Kidney (tissue), 14 donors: ENCODE results near the gene COMMD10. TPM values are rescaled to one million over a fixed set of nuclear protein-coding genes. Genes with fewer than 3 reads are reported as not detected.
A peak's percentile ranks its signal among the peaks of the same experiment; 100 is the strongest.

Experiments
- DNase-seq, 5 donors: peaks; one replicate each; pipeline ENCODE4 v3.0.0-alpha.2; 2013 to 2020
- FAIRE-seq: peaks from 2 replicates; lab custom pipeline; 2012; peaks lifted over from hg19 to GRCh38; lab: Jason Lieb, UNC
- H3K27ac ChIP-seq, 2 donors: one replicate each; pipeline ENCODE4 v1.7.0; 2013; ENCODE audit warnings: low read depth in 2 of 2, low read length in 2 of 2, inconsistent platforms in 1 of 2
- H3K27me3 ChIP-seq: one replicate; pipeline ENCODE4 v1.7.1; 2013; ENCODE audit warnings: low read length, inconsistent platforms; ENCODE audit not compliant: control insufficient read depth, insufficient read depth
- H3K36me3 ChIP-seq, 3 donors: one replicate each; pipeline versions ENCODE4 v1.7.0 to v1.7.1; 2013; ENCODE audit warnings: low read length in 3 of 3, control low read depth in 1 of 3, inconsistent platforms in 1 of 3; ENCODE audit not compliant: insufficient read depth in 3 of 3, control insufficient read depth in 2 of 3
- H3K4me1 ChIP-seq, 3 donors: one replicate each; pipeline versions ENCODE4 v1.7.0 to v1.7.1; 2013; ENCODE audit warnings: low read length in 3 of 3, inconsistent platforms in 1 of 3, low read depth in 1 of 3; ENCODE audit not compliant: control insufficient read depth in 2 of 3, insufficient read depth in 2 of 3
- H3K4me3 ChIP-seq, 3 donors: one replicate each; pipeline versions ENCODE4 v1.7.0 to v1.8.1; 2013; ENCODE audit warnings: low read length in 3 of 3, control low read depth in 1 of 3, inconsistent platforms in 1 of 3
- H3K9ac ChIP-seq, 3 donors: one replicate each; pipeline versions ENCODE4 v1.7.0 to v1.7.1; 2013; ENCODE audit warnings: low read length in 3 of 3, control low read depth in 1 of 3, inconsistent platforms in 1 of 3
- H3K9me3 ChIP-seq, 3 donors: one replicate each; pipeline versions ENCODE4 v1.7.0 to v1.7.1; 2013; ENCODE audit warnings: low read length in 3 of 3, control low read depth in 1 of 3, inconsistent platforms in 1 of 3; ENCODE audit not compliant: control insufficient read depth in 2 of 3, insufficient read depth in 1 of 3
- intact Hi-C: fragments of 100-400 bp; cut with DNase I; formaldehyde crosslinking; loops from one replicate; pipeline ENCODE4 v1.11.1; 2022
- polyA plus RNA-seq: library from polyadenylated mRNA; stranded (reverse); fragments of 350-450 nt; fragmentation: Illumina TruSeq; extraction: RNeasy Lipid Tissue Mini Kit (QIAGEN cat#74804); gene quantifications from one replicate; pipeline ENCODE4 v1.2.3, GENCODE V29; 2014; ENCODE audit warnings: low read depth, low replicate concordance; ENCODE audit not compliant: insufficient read depth
- total RNA-seq: library from RNA; stranded (reverse); fragmentation: NEBNext Ultra II Directional; extraction: Animal tissue kit (Norgen Biotek cat#: 25700); gene quantifications from one replicate; pipeline ENCODE4 v1.2.1, GENCODE V29; 2021
- TF ChIP-seq, protein P1 (sequence below): IDR thresholded peaks from 3 replicates; pipeline ENCODE4 v1.5.1; 2012; ENCODE audit warnings: mild to moderate bottlenecking, moderate library complexity, borderline replicate concordance; ENCODE audit not compliant: insufficient read depth; ENCODE audit errors: extremely low read depth
- donor health status: control.
- donor health status: control.
- donor health status: control.
- donor health status: control.
- donor health status: control.
- donor health status: DM: yes; HTN: yes; CAD: no.
- donor health status: Normal renal cell carcinoma (clear cell type).

COMMD10 gene
- total and polyA plus RNA-seq, 2 donors from 2014 or later = 37.6 to 41.1 TPM

DNA sequence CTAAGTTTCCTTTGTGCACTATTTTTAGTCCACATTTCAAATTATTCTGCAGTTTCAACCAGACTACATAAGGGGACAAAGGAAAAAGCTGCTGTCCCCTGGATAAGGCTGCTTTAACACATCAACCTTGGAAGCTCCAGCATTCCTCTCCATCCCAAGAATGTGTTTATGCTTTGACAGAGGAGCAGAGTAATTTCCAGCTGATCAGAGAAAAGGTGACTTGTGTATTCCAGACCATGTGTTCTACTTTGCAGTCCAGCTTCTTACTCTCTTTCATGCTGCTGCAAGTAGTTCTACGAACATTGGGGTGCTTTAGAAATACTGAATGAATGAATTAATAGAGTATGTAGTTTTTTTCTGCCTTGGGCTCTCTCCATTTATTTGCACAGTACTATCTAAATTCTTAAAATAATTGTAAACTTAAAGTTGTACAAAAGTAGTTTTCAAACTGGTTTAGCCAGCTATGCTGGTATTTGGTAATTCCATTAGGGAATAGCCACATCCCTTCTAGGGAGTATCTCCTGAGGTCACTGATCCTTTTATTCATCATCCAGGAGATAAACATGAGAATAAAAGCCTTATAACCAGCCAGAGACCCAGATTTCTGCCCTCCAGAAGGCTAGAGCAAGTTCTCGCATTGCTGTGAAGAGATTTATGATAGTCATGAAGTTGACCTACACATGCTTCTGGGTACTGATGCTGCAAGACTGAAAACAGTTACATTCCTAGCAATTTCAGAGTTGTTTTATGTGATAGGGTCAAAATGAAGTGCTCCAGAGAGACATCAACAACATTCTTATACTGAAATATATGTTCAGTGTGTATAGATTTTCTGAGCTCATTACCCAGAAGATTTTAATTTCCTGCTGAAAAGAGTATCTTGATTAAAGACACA is 215.2 kb downstream of the COMMD10 start:
- peaks cover 0 to 2% (median 0%) of the 10 kb centered on the region in 3 donors for H3K36me3 ChIP-seq
- intact Hi-C loops = no loop called here
- TF ChIP-seq, protein P1, sequence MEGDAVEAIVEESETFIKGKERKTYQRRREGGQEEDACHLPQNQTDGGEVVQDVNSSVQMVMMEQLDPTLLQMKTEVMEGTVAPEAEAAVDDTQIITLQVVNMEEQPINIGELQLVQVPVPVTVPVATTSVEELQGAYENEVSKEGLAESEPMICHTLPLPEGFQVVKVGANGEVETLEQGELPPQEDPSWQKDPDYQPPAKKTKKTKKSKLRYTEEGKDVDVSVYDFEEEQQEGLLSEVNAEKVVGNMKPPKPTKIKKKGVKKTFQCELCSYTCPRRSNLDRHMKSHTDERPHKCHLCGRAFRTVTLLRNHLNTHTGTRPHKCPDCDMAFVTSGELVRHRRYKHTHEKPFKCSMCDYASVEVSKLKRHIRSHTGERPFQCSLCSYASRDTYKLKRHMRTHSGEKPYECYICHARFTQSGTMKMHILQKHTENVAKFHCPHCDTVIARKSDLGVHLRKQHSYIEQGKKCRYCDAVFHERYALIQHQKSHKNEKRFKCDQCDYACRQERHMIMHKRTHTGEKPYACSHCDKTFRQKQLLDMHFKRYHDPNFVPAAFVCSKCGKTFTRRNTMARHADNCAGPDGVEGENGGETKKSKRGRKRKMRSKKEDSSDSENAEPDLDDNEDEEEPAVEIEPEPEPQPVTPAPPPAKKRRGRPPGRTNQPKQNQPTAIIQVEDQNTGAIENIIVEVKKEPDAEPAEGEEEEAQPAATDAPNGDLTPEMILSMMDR = no peak
- peak in 3 of 5 donors; percentile 33 to 91 (median 90) for DNase-seq
- peaks cover 0 to 8% (median 0%) of the 10 kb centered on the region in 3 donors for H3K4me1 ChIP-seq
- no peak for FAIRE-seq
- no peak overlapping the region for H3K9ac ChIP-seq
- no peaks in the 10 kb centered on the region for H3K27me3 ChIP-seq
- H3K4me3 ChIP-seq = no peak overlapping the region
- no peak overlapping the region for H3K27ac ChIP-seq
- peaks cover 0 to 8% (median 0%) of the 10 kb centered on the region in 3 donors for H3K9me3 ChIP-seq

DNA sequence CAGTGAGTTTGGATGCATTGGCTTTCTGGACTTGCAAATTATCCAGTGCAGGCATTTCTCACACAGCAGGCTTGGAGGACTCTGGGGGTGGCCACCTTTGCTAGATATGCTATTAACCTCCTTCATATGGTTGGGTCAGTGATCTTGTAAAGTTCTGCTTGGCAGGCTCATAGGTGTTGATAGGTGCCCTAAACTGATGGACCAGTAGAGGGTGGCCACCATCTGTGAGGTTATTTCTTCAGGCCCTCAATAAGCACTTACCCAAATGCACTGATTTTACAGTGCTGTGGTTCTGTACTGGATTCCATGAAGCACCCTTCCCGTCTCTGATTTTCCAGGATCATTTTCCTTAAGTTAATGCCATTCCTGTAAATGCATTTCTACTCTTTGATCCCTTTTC is 216.3 kb downstream of the COMMD10 start:
- FAIRE-seq = no peak
- H3K36me3 ChIP-seq = peaks cover 0 to 3% (median 2%) of the 10 kb centered on the region in 3 donors
- H3K9ac ChIP-seq = no peak overlapping the region
- peaks cover 0 to 8% (median 0%) of the 10 kb centered on the region in 3 donors for H3K9me3 ChIP-seq
- H3K4me3 ChIP-seq = no peak overlapping the region
- TF ChIP-seq, protein P1 = no peak
- no peak overlapping the region for H3K27ac ChIP-seq
- no peak for DNase-seq
- H3K27me3 ChIP-seq = no peaks in the 10 kb centered on the region
- peaks cover 0 to 8% (median 0%) of the 10 kb centered on the region in 3 donors for H3K4me1 ChIP-seq
- intact Hi-C loops = no loop called here

DNA sequence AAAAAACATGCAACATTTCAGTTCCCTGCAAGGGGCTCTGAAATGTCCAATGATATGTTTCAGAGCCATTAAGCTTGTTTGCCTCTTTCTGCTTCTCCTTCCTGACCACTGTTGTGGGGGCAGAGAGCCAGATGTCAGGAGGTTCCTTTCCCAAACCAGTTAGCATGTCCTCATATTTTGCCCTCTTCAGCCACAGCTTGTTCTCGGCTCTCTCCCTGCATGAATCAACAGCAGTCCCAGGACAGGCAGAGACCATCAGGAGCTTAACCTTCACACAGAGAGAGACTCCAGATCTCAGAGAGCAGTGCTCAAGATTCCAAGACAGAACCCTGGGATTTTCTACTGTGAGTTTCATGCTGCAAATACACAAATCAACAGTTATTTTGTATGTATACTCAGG is 218.5 kb downstream of the COMMD10 start:
- no peak overlapping the region for H3K27ac ChIP-seq
- H3K27me3 ChIP-seq = no peaks in the 10 kb centered on the region
- no peak overlapping the region for H3K4me3 ChIP-seq
- TF ChIP-seq, protein P1 = no peak
- H3K36me3 ChIP-seq = peaks cover 0 to 5% (median 2%) of the 10 kb centered on the region in 3 donors
- no peak overlapping the region for H3K9ac ChIP-seq
- H3K4me1 ChIP-seq = peaks cover 0 to 4% (median 0%) of the 10 kb centered on the region in 3 donors
- intact Hi-C loops = no loop called here
- DNase-seq (peak in 1 of 5 donors; percentile 52), FAIRE-seq (no peak)
- peaks cover 0 to 10% (median 6%) of the 10 kb centered on the region in 3 donors for H3K9me3 ChIP-seq
